Cortex of kidney (tissue), 1 donor: ENCODE data around the gene METTL9.
"Not testable (repeated sequence)": the region's sequence is repeated elsewhere in the genome, so short reads cannot be mapped to it uniquely, and the experiment has no call there.

Source experiments
- DNase-seq: peaks from one replicate; lab custom pipeline; 2025; lab: John Stamatoyannopoulos, UW

The METTL9 gene

DNA sequence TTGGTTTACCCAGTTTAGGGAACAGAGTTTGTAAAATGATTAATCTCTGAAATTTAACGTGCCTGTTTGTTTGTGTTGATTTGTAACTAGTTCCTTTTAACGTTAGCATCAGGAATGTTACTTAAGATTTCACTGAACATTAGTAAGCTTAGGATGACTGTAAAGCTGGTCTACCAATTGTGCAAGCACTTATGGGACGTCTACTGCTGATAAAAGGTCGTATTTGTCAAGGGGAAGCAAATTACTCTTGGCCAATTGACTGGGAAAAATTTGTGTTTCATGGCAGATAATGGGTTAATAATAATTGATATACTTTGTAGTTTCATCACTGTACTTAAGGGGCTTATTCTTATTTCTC is 11.8 kb downstream of the METTL9 start:
- DNase-seq = no peak

DNA sequence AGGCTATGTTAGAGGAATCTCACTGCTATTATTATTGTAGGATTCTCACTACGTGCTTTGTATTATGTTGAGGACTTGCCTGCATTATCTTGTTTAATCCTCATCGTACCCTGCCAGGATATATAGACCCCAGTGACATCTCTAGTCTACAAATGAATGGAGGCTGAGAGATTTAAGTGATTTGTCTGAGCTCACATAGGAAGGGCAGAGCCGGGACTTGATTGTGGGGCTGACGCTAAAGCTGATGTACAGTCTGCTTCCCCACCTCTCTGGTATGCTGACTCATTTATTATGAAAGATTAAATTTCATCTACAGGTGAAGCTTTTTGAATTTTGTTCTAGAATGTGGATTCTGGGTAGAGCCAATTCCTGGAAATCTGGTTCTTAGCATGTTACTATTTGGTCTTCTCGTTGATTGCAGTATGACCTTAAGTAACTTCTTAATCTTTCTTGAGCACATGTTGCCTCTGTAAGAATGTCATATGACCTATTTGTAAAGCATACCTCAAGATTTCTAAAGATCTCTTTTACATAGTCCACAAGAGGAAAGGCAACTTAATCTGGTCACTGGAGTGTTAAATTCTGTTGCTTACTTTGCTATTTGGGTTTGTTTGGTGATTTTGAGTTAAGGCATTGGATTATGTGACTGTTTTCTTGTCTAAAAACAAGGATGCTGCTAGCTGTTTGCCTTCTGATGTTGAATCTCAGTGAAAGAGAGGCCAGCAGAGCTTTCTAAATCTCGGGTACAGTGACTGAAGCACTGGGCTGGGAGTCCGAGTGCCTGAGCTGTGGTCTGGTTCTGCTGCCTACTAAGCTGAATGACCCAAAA is 12.4 kb downstream of the METTL9 start:
- DNase-seq = no peak

DNA sequence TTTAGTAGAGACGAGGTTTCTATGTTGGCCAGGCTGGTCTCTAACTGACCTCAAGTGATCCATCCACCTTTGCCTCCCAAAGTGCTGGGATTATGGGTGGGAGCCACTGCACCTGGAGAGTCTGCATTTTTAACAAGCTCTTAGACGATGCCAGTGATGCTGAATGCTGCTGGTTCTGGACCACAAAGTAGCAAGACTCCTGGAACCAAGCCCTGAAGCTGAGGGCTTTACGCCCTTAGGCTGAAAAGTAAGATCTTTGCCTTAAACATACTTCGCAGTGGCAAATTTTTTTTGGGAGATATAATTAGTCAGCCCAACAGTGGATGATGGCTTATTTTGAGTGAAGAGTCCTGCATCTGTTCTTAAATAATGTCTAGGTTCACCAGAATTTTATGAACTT is 14.0 kb downstream of the METTL9 start:
- DNase-seq = no peak

DNA sequence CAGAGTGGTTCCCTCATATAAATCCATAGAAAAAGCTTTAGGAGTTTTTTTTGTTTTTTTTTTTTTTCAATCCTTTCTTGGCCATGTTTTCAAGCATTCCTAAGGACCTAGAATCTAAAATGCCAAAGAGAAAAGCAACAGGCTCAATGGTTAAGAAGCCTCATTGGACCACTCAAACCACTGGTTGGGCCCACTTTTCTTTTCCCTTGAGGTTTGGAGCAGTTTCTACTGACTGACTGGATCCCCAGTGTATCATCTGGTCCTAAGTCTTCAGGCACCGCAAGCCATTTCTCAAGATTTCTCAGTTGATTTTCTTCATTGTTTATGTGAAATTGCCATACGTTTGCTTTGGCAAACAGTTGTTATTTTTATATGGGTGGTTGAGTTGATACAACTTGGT is 14.4 kb downstream of the METTL9 start:
- DNase-seq = no peak

DNA sequence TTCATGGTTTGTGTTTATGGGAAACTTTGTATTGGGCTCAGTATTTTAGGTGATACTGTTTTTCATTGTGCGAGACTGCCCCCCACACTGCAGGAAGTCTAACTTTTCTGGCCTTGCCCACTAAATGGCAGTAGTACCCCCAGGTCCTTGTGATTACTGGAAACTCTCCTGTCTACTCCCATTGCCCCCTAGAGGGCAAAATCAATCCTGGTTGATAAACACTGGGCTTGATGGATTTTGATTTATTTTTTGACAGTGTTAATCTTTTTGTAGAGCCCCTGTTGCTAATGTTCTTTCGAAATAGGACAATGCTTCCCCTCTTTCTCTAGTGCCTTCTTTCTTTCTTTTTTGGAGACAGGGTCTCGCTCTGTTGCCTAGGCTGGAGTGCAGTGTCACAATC is 15.5 kb downstream of the METTL9 start:
- no peak for DNase-seq

DNA sequence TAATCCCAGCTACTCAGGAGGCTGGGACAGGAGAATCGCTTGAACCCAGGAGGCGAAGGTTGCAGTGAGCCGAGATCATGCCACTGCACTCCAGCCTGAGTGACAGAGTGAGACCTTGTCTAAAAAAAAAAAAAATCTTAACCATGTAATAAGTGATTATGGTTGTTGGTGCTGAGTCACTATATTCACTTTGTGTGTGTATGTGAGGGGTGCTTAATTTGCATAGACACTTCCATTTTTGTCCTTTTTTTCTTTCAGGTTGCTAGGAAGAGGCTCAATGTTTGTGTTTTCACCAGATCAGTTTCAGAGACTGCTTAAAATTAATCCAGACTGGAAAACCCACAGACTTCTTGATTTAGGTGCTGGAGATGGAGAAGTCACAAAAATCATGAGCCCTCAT is 18.2 kb downstream of the METTL9 start:
- DNase-seq = no peak

DNA sequence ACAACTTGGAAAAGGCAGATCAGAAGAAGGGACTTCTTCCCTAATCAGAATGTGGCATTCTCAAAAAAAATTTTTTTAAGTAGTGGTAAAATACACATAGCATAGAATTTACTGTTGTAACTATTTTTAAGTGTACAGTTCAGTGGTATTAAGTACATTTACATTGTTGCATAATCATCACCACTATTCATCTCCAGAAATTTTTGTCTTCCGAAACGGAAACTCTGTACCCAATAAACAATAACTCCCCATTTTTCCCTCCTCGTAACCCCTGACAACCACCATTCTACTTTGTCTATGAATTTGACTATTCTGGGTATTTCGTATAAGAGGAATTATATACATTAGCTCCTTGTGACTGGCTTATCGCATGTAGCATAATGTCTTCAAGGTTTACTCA is 18.9 kb downstream of the METTL9 start:
- no peak for DNase-seq

DNA sequence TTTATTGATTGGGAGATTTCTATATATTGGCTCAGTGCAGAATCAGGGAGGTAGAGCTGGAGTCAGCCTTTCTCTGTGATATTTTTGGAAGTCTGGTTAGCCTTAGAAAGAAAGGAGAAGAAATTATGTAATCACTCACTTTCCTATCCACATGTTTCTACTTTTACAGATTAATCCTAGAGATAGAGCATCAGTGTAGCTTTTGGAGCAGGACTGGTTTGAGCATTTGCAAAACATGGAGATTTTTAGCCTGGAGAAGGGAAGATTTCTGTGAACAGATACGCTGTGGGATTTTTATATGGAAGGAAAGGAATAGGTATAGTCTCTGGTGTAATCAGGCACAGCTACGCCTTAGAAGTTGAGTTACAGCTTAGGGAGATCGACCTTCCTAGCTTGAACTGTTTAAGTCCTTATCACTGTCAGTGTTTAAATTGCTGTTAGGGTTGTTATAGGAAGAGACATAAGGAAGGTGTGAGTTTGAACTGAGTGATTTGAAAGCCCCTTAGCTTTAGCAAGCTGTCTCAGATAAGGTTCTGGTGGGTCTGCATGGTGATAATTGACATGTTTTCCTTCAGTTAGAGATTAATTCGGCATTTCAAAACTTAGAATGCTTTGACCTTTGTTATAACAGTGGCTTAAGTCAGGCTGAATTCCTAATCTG is 20.5 kb downstream of the METTL9 start:
- no peak for DNase-seq

DNA sequence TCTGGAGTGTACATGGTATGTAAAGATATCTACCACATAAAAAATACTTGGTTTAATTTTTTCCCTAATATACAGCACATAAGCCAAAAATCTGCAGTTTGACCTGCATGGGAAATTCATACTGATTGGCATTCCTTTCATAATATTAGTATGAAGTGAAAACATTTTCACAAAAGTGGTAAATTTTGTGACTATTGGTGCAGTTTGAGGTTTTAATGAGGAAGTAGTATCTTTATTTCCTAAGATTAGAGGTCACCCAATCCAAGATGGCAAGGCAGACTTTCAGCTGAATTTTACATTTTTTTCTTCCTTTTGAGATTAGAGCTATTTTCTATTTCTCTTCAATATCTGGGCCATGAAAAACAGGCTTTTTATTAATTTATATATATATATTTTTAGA is 21.2 kb downstream of the METTL9 start:
- DNase-seq = no peak

DNA sequence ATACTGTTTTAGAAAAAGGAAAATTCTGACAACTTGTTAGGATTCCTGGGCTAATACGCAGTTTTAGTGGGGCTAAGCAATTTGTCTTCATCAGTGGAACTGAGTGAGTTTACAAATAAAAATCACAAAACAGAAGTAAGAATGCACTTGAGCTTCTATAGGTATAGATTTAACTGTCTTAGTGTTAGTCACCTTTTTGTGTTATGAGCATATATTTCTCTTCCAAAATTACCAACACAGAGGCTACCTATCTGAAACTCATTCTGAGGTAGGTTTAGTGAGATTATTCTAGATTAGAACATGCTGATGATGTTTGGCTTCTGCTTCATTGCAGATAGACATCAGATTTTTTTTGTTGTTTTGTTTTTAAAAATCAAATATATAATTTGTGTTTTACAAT is 23.2 kb downstream of the METTL9 start:
- no peak for DNase-seq

DNA sequence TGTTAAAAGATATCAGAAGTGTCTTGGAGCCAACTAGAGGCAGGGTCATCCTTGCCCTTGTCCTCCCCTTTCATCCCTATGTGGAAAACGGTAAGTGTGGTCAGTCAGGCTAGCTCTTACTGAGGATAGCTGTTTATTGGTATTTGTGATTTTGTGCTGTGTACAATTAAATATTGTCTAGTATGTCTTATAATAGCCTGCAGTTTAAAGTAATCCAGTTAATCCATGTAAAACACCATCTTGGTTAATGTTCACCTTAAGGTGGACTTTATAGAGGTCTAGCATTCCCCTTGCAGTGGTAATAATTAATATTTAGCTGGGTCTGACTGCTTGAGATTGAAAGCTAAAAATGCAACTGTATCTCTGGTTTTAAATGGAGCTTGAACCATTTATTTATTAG is 25.6 kb downstream of the METTL9 start:
- DNase-seq = no peak

DNA sequence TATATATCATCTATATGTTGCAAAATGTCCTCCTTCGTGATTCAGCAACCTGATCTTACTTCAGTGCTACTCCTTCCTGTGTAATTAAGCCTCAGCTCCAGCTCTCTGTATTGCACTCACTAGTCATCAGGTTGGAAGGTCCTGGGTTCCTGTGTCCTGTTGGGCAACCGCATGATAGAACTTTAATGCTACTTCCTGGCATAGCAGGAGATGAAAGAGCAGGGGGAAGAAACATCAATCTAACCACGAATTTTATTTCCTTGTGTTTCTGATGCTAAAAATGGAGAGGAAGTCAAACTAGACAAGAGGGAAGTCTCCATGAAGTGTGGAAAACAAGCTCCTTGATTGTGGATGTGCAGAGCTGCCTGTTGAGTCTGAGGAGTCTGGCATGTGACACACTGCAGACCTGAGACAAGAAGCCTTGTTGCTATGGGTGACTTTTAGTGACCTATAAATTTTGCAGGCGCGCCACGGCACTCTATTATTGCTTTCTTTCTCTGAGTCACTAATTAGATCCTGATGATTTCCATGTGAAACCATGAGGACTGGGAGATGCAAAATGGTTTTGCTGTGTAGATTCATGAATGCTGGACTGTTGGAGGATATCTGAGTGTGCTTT is 27.4 kb downstream of the METTL9 start:
- DNase-seq = no peak

DNA sequence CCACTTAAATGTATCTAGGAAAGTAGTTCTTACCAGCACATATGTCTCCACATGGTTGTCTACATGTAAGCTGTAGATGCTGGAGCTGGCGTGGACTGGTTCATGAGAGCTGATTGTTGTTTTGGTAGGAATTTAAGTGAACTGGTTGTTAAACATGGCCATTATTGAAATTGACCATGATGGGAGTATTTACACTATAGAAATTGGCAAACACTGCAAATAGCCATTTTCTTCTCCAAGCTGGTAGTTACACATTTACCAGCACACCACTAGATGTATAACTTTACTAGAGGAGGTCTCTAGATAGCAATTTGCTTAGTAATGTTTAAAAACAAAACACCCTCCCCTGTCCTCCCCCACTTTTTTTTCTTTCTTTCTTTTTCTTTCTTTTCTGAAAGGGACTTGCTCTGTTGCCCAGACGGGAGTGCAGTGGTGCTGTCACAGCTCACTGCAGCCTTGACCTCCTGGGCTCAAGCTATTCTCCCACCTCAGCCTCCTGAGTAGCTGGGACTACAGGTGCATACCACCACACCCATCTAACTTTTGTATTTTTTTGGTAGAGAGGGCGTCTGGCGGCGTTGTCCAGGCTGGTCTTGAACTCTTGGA is 28.8 kb downstream of the METTL9 start:
- DNase-seq = no peak

DNA sequence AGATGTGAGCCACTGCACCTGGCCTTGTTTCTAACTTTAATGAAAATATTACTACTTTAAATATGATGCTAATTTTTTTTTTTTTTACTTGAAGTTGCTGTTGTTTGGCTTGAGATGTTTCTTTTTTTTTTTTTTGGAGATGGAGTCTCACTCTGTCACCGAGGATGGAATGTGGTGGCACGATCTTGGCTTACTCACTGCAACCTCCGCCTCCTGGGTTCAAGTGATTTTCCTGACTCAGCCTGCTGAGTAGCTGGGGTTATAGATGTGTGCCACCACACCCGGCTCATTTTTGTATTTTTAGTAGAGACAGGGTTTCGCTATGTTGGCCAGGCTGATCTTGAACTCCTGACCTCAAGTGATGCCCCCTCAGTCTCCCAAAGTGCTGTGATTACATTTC is 29.4 kb downstream of the METTL9 start:
- DNase-seq = no peak

DNA sequence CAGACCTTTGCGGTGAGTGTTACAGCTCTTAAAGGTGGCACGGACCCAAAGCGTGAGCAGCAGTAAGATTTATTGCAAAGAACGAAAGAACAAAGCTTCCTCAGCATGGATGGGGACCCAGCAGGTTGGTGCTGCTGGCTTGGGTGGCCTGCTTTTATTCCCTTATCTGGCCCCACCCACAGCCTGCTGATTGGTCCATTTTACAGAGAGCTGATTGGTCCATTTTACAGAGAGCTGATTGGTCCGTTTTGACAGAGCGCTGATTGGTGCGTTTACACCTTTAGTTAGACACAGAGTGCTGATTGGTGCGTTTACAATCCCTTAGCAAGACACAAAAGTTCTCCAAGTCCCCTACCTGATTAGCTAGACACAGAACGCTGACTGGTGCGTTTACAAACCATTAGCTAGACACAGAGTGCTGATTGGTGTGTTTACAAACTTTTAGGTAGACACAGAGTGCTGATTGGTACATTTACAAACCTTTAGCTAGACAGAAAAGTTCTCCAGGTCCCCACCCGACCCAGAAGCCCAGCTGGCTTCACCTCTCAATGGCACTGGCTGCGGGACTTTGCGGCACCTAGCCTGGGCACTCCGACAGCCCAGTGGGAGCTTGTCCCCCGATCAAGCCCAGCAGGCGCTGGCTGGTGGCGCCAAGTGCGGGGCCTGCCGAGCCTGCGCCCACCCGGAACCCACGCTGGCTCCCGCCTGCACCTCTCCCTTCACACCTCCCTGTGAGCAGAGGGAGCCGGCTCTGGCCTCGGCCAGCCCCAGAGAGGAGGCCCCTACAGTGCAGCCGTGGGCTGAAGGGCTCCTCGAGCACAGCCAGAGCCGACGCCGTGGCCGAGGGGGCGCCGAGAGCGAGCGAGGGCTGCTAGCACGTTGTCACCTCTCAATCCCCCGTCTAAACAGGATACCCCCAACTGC is 30.5 kb downstream of the METTL9 start:
- DNase-seq = not testable (repeated sequence)

DNA sequence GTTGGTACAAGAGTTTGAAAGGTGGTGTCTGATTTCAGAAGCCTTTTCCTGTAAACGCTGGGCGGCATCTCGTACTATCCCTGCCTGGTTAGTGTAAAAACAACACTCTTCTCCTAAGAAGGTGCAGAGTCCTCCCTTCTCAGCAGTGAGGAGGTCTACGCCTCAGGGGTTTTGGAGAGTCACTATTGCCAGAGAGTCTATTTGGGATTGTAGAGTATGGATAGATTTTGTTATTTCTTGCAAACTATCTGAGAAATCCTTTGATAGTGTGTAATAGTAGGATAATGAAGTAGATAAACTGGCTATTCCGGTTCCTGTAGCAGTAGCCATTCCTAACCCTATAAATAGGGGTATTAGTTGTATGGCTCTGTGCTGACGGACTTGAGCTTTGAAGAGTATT is 31.5 kb downstream of the METTL9 start:
- not testable (repeated sequence) for DNase-seq

DNA sequence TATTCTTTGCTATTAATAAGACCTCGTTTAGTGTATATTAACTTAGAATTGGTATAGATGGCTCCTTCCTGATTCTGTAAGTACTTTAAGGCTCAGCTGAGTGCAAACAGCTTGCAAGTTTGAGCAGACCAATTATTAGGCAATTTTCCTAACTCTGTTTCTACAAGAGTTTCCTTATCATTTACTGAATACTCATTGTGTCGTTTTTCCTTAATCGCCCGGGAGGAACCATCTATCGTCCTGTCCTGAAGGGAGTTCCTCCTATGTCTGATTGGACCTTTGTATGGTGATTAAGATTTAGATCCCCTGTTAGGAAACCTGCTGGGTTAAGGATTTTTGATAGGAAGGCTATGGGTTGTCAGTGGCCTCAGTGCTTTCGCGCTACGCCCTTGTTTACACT is 32.0 kb downstream of the METTL9 start:
- not testable (repeated sequence) for DNase-seq

DNA sequence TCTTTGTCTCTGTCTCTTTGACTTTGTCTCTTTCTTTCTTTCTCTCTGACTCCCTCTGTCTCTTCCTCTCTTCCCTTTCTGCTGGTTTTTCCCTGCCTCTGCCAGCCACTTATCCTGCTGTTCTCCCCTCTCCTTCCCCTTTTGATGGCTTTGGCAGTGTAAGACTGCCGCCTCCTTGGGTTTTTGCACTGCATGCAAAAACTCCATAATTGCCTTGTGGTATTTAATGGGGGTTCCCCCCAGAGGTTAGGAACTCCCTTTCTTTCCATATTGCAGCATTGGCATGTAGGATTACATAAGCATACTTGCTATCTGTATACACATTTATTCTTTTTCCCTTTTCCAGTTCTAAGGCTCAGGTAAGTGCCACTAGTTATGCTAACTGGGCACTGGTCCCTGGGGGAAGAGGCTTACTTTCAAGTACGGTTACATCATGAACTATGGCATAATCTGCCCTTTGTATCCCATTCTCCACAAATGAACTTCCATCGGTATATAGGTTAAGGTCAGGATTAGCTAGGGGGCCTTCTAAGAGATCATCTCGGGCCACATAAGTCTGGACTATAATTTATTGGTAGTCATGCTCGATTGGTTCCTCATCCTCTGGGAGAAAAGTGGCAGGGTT is 32.7 kb downstream of the METTL9 start:
- not testable (repeated sequence) for DNase-seq

DNA sequence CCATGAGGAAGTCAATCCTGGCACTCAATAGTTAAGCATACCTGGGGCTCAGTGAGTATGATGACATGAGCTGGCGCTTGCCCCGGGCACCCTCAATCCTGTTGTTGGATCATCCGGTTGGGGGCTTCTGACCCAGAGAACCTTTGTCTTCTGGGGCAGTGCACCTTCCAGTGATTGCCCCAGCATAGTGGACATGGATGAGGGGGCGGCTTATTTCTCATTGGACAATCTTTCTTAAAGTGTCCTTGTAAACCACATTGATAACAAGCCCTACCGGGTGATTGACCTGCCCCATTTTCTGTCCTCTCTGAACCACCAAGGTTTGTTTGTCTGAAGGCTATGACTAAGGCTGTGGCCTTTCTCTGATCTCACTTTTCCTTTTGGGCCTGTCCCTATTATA is 34.8 kb downstream of the METTL9 start:
- DNase-seq = no peak

DNA sequence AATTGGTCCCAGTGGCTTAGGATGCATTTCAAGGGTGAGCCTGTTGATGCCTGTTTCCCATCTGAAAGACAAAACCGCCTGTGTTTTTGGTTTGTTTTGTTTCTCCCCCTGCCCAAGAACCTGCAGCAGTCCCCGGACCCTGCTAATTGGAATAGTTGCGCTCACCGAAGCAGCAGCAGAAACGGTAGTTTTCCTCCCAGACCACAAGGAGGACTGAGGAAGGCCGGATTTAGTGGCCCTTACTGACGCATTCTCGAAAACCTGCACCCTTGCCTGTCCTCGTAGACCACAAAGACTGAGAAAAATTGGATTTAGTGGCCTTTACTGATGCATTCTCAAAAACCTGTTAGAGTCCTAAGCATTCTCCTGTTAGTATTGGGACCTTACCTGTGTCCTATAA is 36.3 kb downstream of the METTL9 start:
- not testable (repeated sequence) for DNase-seq
